Measurements from ENCODE around the gene AP3D1.

AP3D1 gene

DNA sequence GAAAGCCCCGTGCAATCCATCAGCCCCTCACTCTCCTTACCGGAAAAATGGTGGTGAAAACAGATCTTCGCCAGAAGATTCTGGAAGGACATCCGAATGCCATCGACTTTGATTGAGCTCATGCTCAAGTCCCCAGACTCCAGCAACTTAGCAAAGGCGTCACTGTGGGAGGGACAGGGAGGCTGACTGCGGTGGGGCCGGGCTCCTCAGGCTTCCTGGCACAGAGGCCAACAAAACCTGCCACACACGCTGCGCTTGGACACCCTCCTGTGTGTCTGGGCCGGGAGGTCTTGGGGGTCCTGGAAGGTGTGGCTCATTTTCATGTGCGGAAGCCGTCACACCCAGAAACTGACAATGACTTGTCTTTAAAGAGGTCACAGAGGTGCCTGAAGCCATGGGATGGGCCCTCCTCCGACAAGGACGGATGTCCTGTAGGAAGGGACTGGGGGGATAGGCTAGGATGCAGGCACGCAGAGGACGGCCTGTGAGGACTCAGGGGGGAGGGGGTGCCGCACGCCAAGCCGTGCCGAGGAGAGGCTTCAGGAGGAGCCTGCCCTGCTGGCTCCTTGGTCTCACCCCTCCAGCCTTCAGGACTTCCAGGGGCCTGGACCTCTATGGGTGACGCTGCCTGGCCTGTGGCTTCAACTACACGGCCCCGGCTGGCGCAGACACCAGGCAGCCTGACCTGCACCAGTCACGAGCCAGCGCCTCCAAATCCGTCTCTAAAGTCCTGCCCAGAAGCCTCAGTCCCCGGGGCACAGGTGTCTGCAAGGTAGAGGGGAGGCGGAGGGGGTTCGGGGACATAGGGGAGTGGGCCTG, 42.1 kb downstream of the AP3D1 start:
- Histone ChIP-seq H3K4me2 (ENCODE audit: low read length) (no peak overlapping the region), H2AFZ (ENCODE audit: low read depth, low read length) (no peak overlapping the region), H3K4me1 (ENCODE audit: low read length) (no peaks in the 10 kb centered on the region), H3K27ac (ENCODE audit: low read length) (no peak overlapping the region), H3K79me2 (ENCODE audit: low read length) (peaks cover 10% of the 10 kb centered on the region), H3K9me3 (ENCODE audit: insufficient read depth, low read length) (no peaks in the 10 kb centered on the region), H3K9ac (ENCODE audit: low read length) (no peak overlapping the region), H3K27me3 (ENCODE audit: low read depth, low read length) (no peaks in the 10 kb centered on the region), H4K20me1 (ENCODE audit: insufficient read depth, low read length) (no peaks in the 10 kb centered on the region; the same call in 1 of the 2 replicates), H3K4me3 (ENCODE audit: low read length) (no peak overlapping the region), H3K36me3 (replicated peaks; ENCODE audit: low read depth, low read length) (peaks cover 82% of the 10 kb centered on the region)
- no peak for TF ChIP-seq EZH2phosphoT487 (IDR thresholded peaks at IDR 0.05; ENCODE audit: low read depth)

DNA sequence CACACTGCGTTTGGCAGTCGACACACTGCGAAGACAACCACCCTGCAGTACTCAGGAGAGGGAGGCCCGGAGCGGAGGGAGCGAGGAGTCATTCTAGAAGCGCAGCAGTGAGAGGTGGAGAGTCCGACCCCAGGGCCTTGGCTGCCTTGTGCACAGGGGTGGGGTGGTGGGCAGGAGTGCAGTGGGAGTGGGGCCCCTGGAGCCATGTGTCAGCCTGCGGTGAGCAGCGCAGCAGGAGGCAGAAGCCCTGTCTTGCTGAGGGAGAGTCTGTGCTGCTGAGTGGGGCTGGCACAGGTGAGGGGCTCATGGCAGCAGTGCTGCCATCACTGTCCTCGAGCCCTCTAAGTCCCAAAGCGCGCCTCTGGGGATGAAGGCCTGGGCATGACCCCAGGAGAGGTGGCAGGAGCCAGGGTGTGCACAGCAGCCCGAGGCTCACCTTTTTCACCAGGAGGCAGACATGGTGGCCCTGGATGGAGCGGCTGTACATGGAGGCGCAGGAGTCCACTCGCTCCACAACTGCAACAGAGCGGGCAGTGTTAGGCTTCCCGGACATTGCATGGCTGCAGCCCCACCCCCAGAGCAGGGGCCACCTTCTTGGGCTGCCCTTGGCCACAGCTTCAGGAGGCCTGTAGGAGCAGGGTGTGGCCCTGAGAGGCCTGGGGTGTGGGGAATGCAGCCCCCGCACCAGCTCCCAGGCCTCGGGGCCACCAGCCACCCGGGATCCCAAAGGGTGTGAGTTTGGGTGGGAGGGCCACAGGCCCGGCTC, 42.9 kb downstream of the AP3D1 start:
- Histone ChIP-seq H3K4me1 (ENCODE audit: low read length) (no peaks in the 10 kb centered on the region), H3K4me3 (ENCODE audit: low read length) (no peak overlapping the region), H4K20me1 (ENCODE audit: insufficient read depth, low read length) (peaks cover 8% of the 10 kb centered on the region), H3K27ac (ENCODE audit: low read length) (no peak overlapping the region), H3K79me2 (ENCODE audit: low read length) (peaks cover 18% of the 10 kb centered on the region), H3K9ac (ENCODE audit: low read length) (no peak overlapping the region), H3K4me2 (ENCODE audit: low read length) (no peak overlapping the region), H2AFZ (ENCODE audit: low read depth, low read length) (no peak overlapping the region), H3K36me3 (replicated peaks; ENCODE audit: low read depth, low read length) (peaks cover 82% of the 10 kb centered on the region), H3K9me3 (ENCODE audit: insufficient read depth, low read length) (no peaks in the 10 kb centered on the region), H3K27me3 (ENCODE audit: low read depth, low read length) (no peaks in the 10 kb centered on the region)
- TF ChIP-seq, protein P1, sequence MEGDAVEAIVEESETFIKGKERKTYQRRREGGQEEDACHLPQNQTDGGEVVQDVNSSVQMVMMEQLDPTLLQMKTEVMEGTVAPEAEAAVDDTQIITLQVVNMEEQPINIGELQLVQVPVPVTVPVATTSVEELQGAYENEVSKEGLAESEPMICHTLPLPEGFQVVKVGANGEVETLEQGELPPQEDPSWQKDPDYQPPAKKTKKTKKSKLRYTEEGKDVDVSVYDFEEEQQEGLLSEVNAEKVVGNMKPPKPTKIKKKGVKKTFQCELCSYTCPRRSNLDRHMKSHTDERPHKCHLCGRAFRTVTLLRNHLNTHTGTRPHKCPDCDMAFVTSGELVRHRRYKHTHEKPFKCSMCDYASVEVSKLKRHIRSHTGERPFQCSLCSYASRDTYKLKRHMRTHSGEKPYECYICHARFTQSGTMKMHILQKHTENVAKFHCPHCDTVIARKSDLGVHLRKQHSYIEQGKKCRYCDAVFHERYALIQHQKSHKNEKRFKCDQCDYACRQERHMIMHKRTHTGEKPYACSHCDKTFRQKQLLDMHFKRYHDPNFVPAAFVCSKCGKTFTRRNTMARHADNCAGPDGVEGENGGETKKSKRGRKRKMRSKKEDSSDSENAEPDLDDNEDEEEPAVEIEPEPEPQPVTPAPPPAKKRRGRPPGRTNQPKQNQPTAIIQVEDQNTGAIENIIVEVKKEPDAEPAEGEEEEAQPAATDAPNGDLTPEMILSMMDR (IDR thresholded peaks at IDR 0.05; ENCODE audit: low read depth, low read length) = no peak
- no peak for TF ChIP-seq EZH2phosphoT487 (IDR thresholded peaks at IDR 0.05; ENCODE audit: low read depth)

DNA sequence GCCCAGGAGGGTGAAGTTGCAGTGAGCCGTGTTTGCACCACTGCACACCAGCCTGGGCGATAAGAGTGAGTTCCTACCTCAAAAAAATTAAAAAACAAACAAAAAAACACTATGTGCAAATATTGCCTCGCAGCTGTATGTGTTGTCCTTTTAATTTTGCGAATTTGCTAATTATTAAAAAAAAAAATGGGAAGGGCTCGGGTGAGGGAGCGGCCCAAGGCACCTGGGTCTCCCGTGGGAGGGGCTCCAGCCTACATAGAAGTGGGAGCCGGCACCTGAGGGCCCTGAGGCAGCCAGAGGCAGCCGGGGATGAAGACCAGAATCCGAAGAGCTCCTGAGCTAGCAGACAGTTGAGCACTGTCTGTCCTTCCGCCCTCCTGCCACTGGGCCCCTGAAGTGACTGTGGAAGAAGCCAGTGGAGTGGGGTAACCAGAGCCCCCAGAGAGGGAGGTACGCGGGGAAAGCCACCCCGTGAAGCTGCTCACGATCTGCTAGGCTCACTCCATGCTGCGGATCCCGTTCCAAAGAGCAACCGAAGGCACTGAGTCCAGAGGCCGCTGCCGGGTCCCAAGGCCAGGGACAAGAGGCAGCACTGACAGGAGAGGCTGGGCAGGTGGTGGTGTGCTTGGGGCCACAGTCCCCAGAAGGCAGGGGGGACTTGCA, 48.2 kb downstream of the AP3D1 start:
- H4K20me1 ChIP-seq (ENCODE audit: insufficient read depth, low read length) = peaks cover 10% of the 10 kb centered on the region
- H3K27ac ChIP-seq (ENCODE audit: low read length) = no peak overlapping the region
- peaks cover 8% of the 10 kb centered on the region for H3K4me1 ChIP-seq (ENCODE audit: low read length)
- no peak overlapping the region for H3K4me3 ChIP-seq (ENCODE audit: low read length)
- H3K4me2 ChIP-seq (ENCODE audit: low read length) = no peak overlapping the region
- H2AFZ ChIP-seq (ENCODE audit: low read depth, low read length) = no peak overlapping the region
- TF ChIP-seq, protein P1 (IDR thresholded peaks at IDR 0.05; ENCODE audit: low read depth, low read length) = no peak
- H3K27me3 ChIP-seq (ENCODE audit: low read depth, low read length) = no peaks in the 10 kb centered on the region
- H3K9me3 ChIP-seq (ENCODE audit: insufficient read depth, low read length) = no peaks in the 10 kb centered on the region
- H3K79me2 ChIP-seq (ENCODE audit: low read length) = peaks cover 23% of the 10 kb centered on the region
- H3K36me3 ChIP-seq (replicated peaks; ENCODE audit: low read depth, low read length) = peaks cover 69% of the 10 kb centered on the region
- H3K9ac ChIP-seq (ENCODE audit: low read length) = no peak overlapping the region

DNA sequence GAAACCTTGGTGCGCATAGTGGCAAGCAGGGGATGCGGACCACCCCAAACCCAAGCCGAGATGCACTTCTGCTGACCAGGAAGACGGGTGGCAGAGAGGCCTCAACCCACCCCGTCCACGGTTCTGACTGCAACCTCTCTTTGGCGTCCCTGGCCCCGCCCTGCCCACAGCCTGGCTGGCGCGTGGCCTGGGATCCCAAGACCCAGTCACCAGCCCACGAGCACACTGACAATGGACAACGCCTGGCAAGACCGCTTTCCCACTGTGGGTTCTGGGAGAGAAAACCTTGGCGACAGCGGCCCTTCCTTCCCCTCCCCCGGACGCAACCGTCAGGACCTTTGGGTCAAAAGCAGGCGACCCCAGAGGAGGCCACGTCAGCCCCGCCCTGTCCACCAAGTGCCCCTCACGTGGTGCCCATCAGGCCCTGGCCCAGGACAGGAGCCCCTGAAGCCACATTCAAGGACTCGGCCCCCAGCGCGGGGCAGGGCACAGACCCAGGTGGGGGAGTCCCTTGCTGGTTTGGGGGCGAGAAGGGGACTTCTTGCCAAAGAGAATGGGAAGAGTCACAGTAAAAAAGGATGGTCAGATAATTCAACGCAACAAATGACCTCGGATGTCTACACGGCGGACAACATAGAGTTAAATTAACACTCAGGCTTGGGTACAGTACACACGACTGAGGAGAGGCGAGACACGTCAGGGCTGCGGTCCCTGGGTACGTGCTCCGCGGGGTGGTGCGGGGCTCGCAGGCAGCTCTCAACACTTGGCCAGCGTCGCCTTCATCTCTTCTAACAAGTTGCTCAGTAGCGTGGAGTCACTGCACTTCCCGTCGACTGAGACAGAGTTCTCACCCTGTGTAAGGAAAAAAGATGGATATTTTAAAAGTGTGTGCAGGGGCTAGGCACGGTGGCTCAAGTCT, 49.7 kb downstream of the AP3D1 start:
- H4K20me1 ChIP-seq (ENCODE audit: insufficient read depth, low read length) = peaks cover 10% of the 10 kb centered on the region
- H3K36me3 ChIP-seq (replicated peaks; ENCODE audit: low read depth, low read length) = peaks cover 64% of the 10 kb centered on the region
- no peak for TF ChIP-seq EZH2phosphoT487 (IDR thresholded peaks at IDR 0.05; ENCODE audit: low read depth)
- TF ChIP-seq, protein P1 (IDR thresholded peaks at IDR 0.05; ENCODE audit: low read depth, low read length) = no peak

More for the DNA sequence above, 49.7 kb downstream of the AP3D1 start:
- Histone ChIP-seq H3K9me3 (ENCODE audit: insufficient read depth, low read length) (no peaks in the 10 kb centered on the region), H3K9ac (ENCODE audit: low read length) (no peak overlapping the region), H2AFZ (ENCODE audit: low read depth, low read length) (no peak overlapping the region), H3K4me2 (ENCODE audit: low read length) (no peak overlapping the region), H3K79me2 (ENCODE audit: low read length) (peaks cover 29% of the 10 kb centered on the region), H3K27ac (ENCODE audit: low read length) (no peak overlapping the region), H3K27me3 (ENCODE audit: low read depth, low read length) (no peaks in the 10 kb centered on the region), H3K4me1 (ENCODE audit: low read length) (peaks cover 17% of the 10 kb centered on the region), H3K4me3 (ENCODE audit: low read length) (no peak overlapping the region)

Measured in OCI-LY3 (cell line).